ENCODE results near the gene CCNO. TPM values are rescaled to one million over a fixed set of nuclear protein-coding genes. Genes with fewer than 3 reads are reported as not detected.
A peak's percentile ranks its signal among the peaks of the same experiment; 100 is the strongest.

The CCNO gene
- total RNA-seq, 2 donors from 2014 or later, result 2.5 to 2.6 TPM

- peaks cover 96% of the 10 kb centered on the region for H3K27me3 ChIP-seq
- H3K9me3 ChIP-seq, result no peaks in the 10 kb centered on the region
- peak; percentile 74 for DNase-seq
- TF ChIP-seq CTCF (IDR thresholded peaks at IDR 0.05), result peak; percentile 50
- intact Hi-C loops (cut with DNase I), result no loop called here
- H3K9ac ChIP-seq (ENCODE audit: low read depth in 2 of 2, low read length in 2 of 2), result peak overlapping the region in 1 of 2 donors; percentile 8
- no peak overlapping the region for H3K27ac ChIP-seq
- H3K36me3 ChIP-seq, result no peaks in the 10 kb centered on the region
- H3K4me3 ChIP-seq, result peak overlapping the region; percentile 44
- peaks cover 11% of the 10 kb centered on the region for H3K4me1 ChIP-seq
Measured at GRCh38 chr5:55226027-55226933, 7.1 kb downstream of the CCNO start.

GRCh38 chr5:55225346-55225745 is 8.1 kb downstream of the CCNO start:
- Histone ChIP-seq H3K9ac (ENCODE audit: low read depth in 2 of 2, low read length in 2 of 2) (no peak overlapping the region), H3K4me1 (peaks cover 12% of the 10 kb centered on the region), H3K27me3 (peaks cover 96% of the 10 kb centered on the region), H3K36me3 (no peaks in the 10 kb centered on the region), H3K4me3 (no peak overlapping the region), H3K27ac (no peak overlapping the region), H3K9me3 (no peaks in the 10 kb centered on the region)
- no peak for DNase-seq
- intact Hi-C loops (cut with DNase I), result no loop called here
- TF ChIP-seq CTCF (IDR thresholded peaks at IDR 0.05), result no peak

- Histone ChIP-seq H3K4me3 (no peak overlapping the region), H3K36me3 (no peaks in the 10 kb centered on the region), H3K4me1 (peaks cover 12% of the 10 kb centered on the region), H3K27ac (no peak overlapping the region), H3K27me3 (peaks cover 84% of the 10 kb centered on the region), H3K9me3 (no peaks in the 10 kb centered on the region), H3K9ac (ENCODE audit: low read depth in 2 of 2, low read length in 2 of 2) (no peak overlapping the region)
- no peak for TF ChIP-seq CTCF (IDR thresholded peaks at IDR 0.05)
- intact Hi-C loops (cut with DNase I), result loop anchor here (5.0 kb wide), 1 partner anchor 37 kb away; no protein-coding TSS in a partner anchor
- no peak for DNase-seq
Measured at GRCh38 chr5:55223812-55224240, 9.6 kb downstream of the CCNO start.

- Histone ChIP-seq H3K4me1 (peaks cover 12% of the 10 kb centered on the region), H3K36me3 (no peaks in the 10 kb centered on the region), H3K9me3 (no peaks in the 10 kb centered on the region), H3K27me3 (peaks cover 80% of the 10 kb centered on the region), H3K27ac (no peak overlapping the region), H3K4me3 (no peak overlapping the region), H3K9ac (ENCODE audit: low read depth in 2 of 2, low read length in 2 of 2) (no peak overlapping the region)
- no peak for DNase-seq
- TF ChIP-seq CTCF (IDR thresholded peaks at IDR 0.05), result no peak
- intact Hi-C loops (cut with DNase I), result loop anchor here (5.0 kb wide), 1 partner anchor 36 kb away; no protein-coding TSS in a partner anchor
Measured at GRCh38 chr5:55222985-55223811, 10.2 kb downstream of the CCNO start.
